ENCODE measurements around the gene OR1L6.
A peak's percentile ranks its signal among the peaks of the same experiment; 100 is the strongest.

Gene OR1L6

GRCh38 chr9:122742003-122742402 is at the start of gene OR1L6:
Gene OR1L6, plus strand, starts transcription at chr9:122742303. Its CDS starts 7,545 bp downstream, at chr9:122749848.
- intact Hi-C loops (cut with DNase I) = no loop called here
- DNase-seq = no peak

GRCh38 chr9:122695696-122696095 is 46.4 kb upstream of the OR1L6 start:
- intact Hi-C loops (cut with DNase I) = no loop called here
- DNase-seq = no peak

- no peak for DNase-seq
Measured at GRCh38 chr9:122718038-122718437, 24.1 kb upstream of the OR1L6 start.

GRCh38 chr9:122719218-122719617 is 22.9 kb upstream of the OR1L6 start:
- no peak for DNase-seq
- intact Hi-C loops (cut with DNase I) = no loop called here

More at GRCh38 chr9:122718038-122718437, 24.1 kb upstream of the OR1L6 start:
- intact Hi-C loops (cut with DNase I) = no loop called here

- DNase-seq = no peak
- intact Hi-C loops (cut with DNase I) = no loop called here
Measured at GRCh38 chr9:122723690-122724089, 18.4 kb upstream of the OR1L6 start, which contains the start of gene OR1L4. Gene OR1L4, plus strand, starts transcription at chr9:122723990. Its CDS starts 0 bp downstream, at chr9:122723990.

- DNase-seq = no peak
- intact Hi-C loops (cut with DNase I) = no loop called here
Measured at GRCh38 chr9:122754825-122755224, 12.7 kb downstream of the OR1L6 start.

- no peak for DNase-seq
- intact Hi-C loops (cut with DNase I) = no loop called here
Measured at GRCh38 chr9:122767817-122768216, 25.7 kb downstream of the OR1L6 start.

GRCh38 chr9:122777052-122777451 is 34.9 kb downstream of the OR1L6 start:
- DNase-seq = no peak
- intact Hi-C loops (cut with DNase I) = no loop called here

- DNase-seq = no peak
- intact Hi-C loops (cut with DNase I) = no loop called here
Measured at GRCh38 chr9:122777935-122778627, 36.0 kb downstream of the OR1L6 start.

GRCh38 chr9:122779181-122779580 is 37.1 kb downstream of the OR1L6 start:
- intact Hi-C loops (cut with DNase I) = no loop called here
- no peak for DNase-seq

GRCh38 chr9:122780026-122780425 is 37.9 kb downstream of the OR1L6 start:
- intact Hi-C loops (cut with DNase I) = no loop called here
- DNase-seq = no peak

- no peak for DNase-seq
- intact Hi-C loops (cut with DNase I) = no loop called here
Measured at GRCh38 chr9:122781671-122782070, 39.6 kb downstream of the OR1L6 start.

- intact Hi-C loops (cut with DNase I) = no loop called here
- DNase-seq = no peak
Measured at GRCh38 chr9:122785269-122785668, 43.2 kb downstream of the OR1L6 start.

GRCh38 chr9:122786338-122786737 is 44.2 kb downstream of the OR1L6 start:
- intact Hi-C loops (cut with DNase I) = no loop called here
- no peak for DNase-seq

- intact Hi-C loops (cut with DNase I) = no loop called here
- DNase-seq = no peak
Measured at GRCh38 chr9:122788831-122789230, 46.7 kb downstream of the OR1L6 start, which contains the start of gene OR5C1. Gene OR5C1, plus strand, starts transcription at chr9:122788933. Its CDS starts 0 bp downstream, at chr9:122788933.

- no peak for DNase-seq
- intact Hi-C loops (cut with DNase I) = no loop called here
Measured at GRCh38 chr9:122789256-122790046, 47.3 kb downstream of the OR1L6 start.

- no peak for DNase-seq
- intact Hi-C loops (cut with DNase I) = no loop called here
Measured at GRCh38 chr9:122791872-122792669, 50.0 kb downstream of the OR1L6 start.

- DNase-seq = peak in 1 of 42 donors; percentile 28
- intact Hi-C loops (cut with DNase I) = no loop called here
Measured at GRCh38 chr9:122797316-122798063, 55.4 kb downstream of the OR1L6 start.

Data from head of caudate nucleus (tissue), 42 donors.